ENCODE data around the gene DCXR.

DNA sequence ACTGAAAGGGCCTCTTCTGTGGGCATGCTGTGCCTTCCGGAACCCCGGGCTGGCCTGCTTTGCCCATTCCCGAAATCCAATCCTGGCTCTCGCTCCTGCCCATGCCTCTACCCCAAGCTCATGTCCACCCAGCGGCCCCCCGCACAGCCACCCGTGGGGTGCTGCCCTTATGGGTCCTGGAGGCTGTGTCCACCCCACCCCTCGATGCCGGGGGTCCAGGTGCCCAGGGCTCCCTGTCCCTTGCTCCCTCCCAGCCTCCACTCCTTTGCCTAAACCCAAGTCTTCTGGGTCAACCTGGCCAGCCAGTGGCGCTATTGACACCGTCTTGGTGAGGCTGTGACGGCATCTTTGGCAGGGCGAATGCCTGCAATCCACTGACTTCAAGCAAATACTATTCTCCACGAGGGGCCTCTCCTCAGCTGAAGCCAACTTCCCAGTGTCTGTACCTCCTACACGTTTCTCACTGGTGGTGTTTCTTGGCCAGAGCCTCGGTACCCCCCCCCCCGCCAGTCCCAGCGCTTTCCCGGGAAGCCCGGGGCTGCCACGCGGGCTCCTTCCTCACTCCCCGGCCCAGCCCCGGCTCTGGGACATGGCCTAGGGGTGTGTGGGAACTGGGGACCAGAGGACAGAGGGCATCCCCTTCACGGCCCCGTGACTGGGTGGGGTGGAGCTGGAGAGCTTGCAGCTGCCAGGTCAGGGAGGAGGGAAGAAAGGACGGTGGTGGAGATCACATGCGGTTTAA lies 40.3 kb upstream of the DCXR start:
- TF ChIP-seq CTCF (IDR thresholded peaks at IDR 0.05) (peak; percentile 7), EZH2phosphoT487 (IDR thresholded peaks at IDR 0.05) (no peak), EZH2 (IDR thresholded peaks at IDR 0.05) (no peak)

Data from neural progenitor cell (in vitro differentiated cells).